ENCODE data around the gene TRPV5. TPM values are rescaled to one million over a fixed set of nuclear protein-coding genes. Genes with fewer than 3 reads are reported as not detected.

The TRPV5 gene
- polyA plus RNA-seq, 2 of the 4 experiments (the other 2 are of a cell fraction), result not detected

GRCh38 chr7:142889816-142890215 is 43.7 kb downstream of the TRPV5 start:
- 0% methylated on average over 1 of the region's 3 CpGs for WGBS (ENCODE audit: missing lambda C conversion rate)
- no peak for FAIRE-seq
- no peak overlapping the region for H3K4me2 ChIP-seq
- TF ChIP-seq NFE2L2 (conservative IDR thresholded peaks at IDR 0.05; ENCODE audit: low read length) (no peak), USF2 (IDR thresholded peaks at IDR 0.05) (no peak), BHLHE40 (IDR thresholded peaks at IDR 0.05; ENCODE audit: low read depth, low read length) (no peak), CEBPB (IDR thresholded peaks at IDR 0.05) (no peak), NR3C1 (IDR thresholded peaks at IDR 0.05) (no peak), ELK1 (IDR thresholded peaks at IDR 0.05; ENCODE audit: low read depth, low read length) (no peak), KDM1A (IDR thresholded peaks at IDR 0.05; ENCODE audit: low read depth) (no peak), HDAC2 (IDR thresholded peaks at IDR 0.05) (no peak), HOXB5 (CRISPR knock-in tag; IDR thresholded peaks at IDR 0.05) (no peak), PBX3 (IDR thresholded peaks at IDR 0.05) (no peak)
- H3K4me1 ChIP-seq, result no peaks in the 10 kb centered on the region
- POLR2A ChIA-PET, result no interaction called here
- DNase-seq (ENCODE audit: low read depth in 1 of 2, low spot score in 1 of 2), result no peak
- no peak overlapping the region for H3K27ac ChIP-seq
- CTCF ChIA-PET, result no interaction called here
- H3K4me3 ChIP-seq, result no peak overlapping the region
- H3K9me3 ChIP-seq, result no peaks in the 10 kb centered on the region
- ATAC-seq, result no peak

- WGBS (ENCODE audit: missing lambda C conversion rate), result 25% methylated on average over 9 of the region's 12 CpGs
- TF ChIP-seq CEBPB (IDR thresholded peaks at IDR 0.05) (no peak), MAX (IDR thresholded peaks at IDR 0.05) (no peak), CBX8 (IDR thresholded peaks at IDR 0.05) (no peak), REST (IDR thresholded peaks at IDR 0.05) (no peak), MAFK (IDR thresholded peaks at IDR 0.05; ENCODE audit: partially characterized antibody) (no peak)
Measured at GRCh38 chr7:142887282-142888015, 46.1 kb downstream of the TRPV5 start.

GRCh38 chr7:142886866-142887265 is 46.7 kb downstream of the TRPV5 start:
- no peak overlapping the region for H3K27ac ChIP-seq
- H3K4me2 ChIP-seq, result no peak overlapping the region
- no peaks in the 10 kb centered on the region for H3K4me1 ChIP-seq
- ChIA-PET CTCF (no interaction called here), POLR2A (no interaction called here)
- no peak for DNase-seq (ENCODE audit: low read depth in 1 of 2, low spot score in 1 of 2)
- no peak for ATAC-seq
- WGBS (ENCODE audit: missing lambda C conversion rate), result 48% methylated on average over 7 of the region's 7 CpGs
- H3K9me3 ChIP-seq, result no peaks in the 10 kb centered on the region
- no peak for FAIRE-seq
- no peak overlapping the region for H3K4me3 ChIP-seq
- TF ChIP-seq EHF (CRISPR knock-in tag; IDR thresholded peaks at IDR 0.05) (no peak), EHMT2 (IDR thresholded peaks at IDR 0.05; ENCODE audit: low read depth) (no peak), TP53 (CRISPR knock-in tag; IDR thresholded peaks at IDR 0.05) (no peak), PHF8 (IDR thresholded peaks at IDR 0.05; ENCODE audit: borderline replicate concordance, low read depth) (no peak), USF2 (IDR thresholded peaks at IDR 0.05) (no peak), KDM5A (IDR thresholded peaks at IDR 0.05) (no peak), HOXB5 (CRISPR knock-in tag; IDR thresholded peaks at IDR 0.05) (no peak), HMGXB4 (CRISPR knock-in tag; IDR thresholded peaks at IDR 0.05; ENCODE audit: borderline replicate concordance) (no peak), HDAC2 (IDR thresholded peaks at IDR 0.05) (no peak), MAX (IDR thresholded peaks at IDR 0.05) (no peak), JUN (IDR thresholded peaks at IDR 0.05) (no peak), RARB (CRISPR knock-in tag; IDR thresholded peaks at IDR 0.05) (no peak), HEYL (CRISPR knock-in tag; IDR thresholded peaks at IDR 0.05) (no peak), KDM1A (IDR thresholded peaks at IDR 0.05; ENCODE audit: low read depth) (no peak)

More at GRCh38 chr7:142887282-142888015, 46.1 kb downstream of the TRPV5 start:
- H3K4me2 ChIP-seq, result no peak overlapping the region
- H3K4me1 ChIP-seq, result no peaks in the 10 kb centered on the region
- H3K9me3 ChIP-seq, result no peaks in the 10 kb centered on the region
- ChIA-PET POLR2A (no interaction called here), CTCF (no interaction called here)
- no peak overlapping the region for H3K4me3 ChIP-seq
- DNase-seq (ENCODE audit: low read depth in 1 of 2, low spot score in 1 of 2), result no peak
- H3K27ac ChIP-seq, result no peak overlapping the region
- no peak for ATAC-seq
- no peak for FAIRE-seq

Data from A549 (cell line).